GM21619 (cell line): ENCODE results near the gene MAML3.

Source experiments
- ATAC-seq: cut with Tn5 transposase; IDR thresholded peaks from one replicate; pipeline ENCODE4 v1.9.1; 2021; ENCODE audit not compliant: unreplicated experiment

The MAML3 gene

DNA sequence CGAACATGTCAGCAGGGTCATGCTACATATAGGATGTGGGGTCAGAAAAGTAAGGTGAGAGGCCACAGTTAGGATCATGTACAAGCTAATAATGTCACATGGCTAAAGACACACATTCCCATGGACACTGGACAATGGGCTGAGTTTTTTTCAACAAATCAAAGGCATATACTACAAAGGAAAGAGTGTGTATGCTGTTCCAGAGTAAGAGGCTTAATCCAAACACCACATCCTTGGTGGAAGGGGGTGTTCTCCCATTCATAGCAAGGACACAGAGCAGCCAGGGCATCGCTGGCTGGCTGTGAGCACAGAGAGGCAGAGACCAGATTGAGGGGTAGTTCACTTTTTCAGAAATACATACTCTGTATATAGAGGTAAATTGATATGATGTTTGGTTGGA is 356.7 kb downstream of the MAML3 start:
- no peak for ATAC-seq

DNA sequence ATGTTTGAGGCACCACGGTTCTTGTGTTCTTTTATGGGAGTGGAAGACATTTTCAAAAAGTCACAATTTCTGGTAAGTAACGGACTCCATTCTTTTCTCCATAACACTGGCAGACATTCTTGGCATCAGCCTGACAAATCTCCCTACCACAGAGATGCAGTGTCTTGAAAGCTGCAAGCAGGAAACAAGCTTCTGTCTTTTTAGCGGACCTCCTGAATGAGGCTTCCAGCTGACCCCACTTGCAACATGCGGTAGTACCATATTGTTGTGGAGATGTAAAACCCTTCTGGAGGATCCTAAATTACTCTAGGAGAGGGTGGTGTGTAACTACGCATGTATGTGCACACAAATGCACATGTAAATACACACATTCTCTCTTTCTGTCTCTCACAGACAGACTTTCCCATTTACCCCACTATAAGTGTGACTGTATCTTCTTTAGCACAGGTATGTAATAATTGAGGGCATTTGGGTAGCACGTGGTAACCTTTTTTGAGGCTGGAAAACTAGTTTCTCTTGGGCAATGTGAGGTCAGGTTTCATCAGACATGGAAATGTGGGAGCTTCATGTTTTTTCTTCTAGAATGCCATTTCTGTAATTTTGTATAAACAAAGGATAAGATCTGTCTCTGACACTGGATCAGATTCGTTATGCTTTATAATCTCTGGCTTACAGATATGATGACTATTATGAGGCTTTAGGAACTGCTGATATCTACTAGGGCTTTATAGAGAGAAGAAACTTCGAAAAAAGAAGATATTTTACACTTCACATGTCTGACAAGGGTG is 358.3 kb downstream of the MAML3 start:
- ATAC-seq = no peak

DNA sequence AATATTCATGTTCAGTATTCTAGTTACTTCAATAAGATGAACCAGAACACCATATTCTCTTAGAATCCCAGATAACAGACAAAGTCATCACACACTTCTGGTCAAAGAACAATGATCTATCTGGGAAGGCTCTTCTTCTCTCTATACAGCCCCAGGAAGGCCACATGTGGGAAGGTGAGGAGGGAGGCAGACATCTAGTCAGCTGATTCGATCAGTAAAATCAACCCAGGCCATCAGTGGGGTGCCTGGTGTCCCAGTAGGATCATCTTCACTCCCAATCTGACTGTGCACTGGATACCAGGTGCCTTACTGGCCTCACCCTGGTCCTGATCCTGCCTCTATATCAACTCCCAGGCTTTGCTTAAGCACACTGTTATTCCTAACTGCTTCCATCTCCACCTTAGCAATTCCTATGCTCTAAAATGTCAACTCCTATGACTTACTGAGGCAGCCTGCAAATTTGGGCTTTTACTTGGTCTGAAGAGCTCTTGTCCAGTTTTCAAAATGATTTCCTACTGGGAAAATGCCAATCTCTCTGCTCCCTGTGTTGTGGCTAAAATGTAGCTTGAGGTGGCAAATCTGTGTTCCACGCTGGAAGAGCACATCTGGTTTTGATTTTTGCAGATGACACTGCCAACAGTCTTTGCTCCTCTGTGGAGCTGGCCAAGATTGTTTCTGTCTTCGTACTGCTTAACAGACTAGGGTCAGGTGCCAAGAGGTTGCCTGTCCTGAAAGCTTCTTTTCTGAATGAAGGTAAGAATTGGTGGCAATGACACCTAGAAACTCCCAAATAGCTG is 359.6 kb downstream of the MAML3 start:
- ATAC-seq = no peak

- ATAC-seq = no peak
Observed at GRCh38 chr4:139791681-139792080, 362.3 kb downstream of the MAML3 start.

GRCh38 chr4:139790291-139790690 is 363.7 kb downstream of the MAML3 start:
- ATAC-seq = no peak

GRCh38 chr4:139789096-139789654 is 364.8 kb downstream of the MAML3 start:
- ATAC-seq = no peak

GRCh38 chr4:139786494-139787354 is 367.3 kb downstream of the MAML3 start:
- no peak for ATAC-seq

DNA sequence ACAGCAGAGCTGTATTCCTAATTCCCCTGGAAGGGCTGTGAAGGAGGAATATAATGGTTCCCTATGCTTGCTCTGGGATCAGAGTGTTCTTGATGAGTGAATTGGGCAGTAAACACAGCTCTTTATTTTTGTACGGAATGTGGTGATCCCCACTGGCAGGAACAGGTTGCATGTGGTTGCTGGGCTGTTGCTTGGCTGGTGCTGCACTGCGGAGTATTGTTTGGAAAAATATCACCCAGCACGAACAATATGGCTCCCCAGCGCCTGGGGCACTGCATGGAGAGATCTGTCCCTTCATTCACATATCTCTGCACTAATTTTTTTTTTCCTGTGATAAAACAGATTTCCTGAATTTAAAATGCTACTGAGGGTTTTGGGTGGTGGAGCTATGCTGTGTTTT is 368.6 kb downstream of the MAML3 start:
- no peak for ATAC-seq

DNA sequence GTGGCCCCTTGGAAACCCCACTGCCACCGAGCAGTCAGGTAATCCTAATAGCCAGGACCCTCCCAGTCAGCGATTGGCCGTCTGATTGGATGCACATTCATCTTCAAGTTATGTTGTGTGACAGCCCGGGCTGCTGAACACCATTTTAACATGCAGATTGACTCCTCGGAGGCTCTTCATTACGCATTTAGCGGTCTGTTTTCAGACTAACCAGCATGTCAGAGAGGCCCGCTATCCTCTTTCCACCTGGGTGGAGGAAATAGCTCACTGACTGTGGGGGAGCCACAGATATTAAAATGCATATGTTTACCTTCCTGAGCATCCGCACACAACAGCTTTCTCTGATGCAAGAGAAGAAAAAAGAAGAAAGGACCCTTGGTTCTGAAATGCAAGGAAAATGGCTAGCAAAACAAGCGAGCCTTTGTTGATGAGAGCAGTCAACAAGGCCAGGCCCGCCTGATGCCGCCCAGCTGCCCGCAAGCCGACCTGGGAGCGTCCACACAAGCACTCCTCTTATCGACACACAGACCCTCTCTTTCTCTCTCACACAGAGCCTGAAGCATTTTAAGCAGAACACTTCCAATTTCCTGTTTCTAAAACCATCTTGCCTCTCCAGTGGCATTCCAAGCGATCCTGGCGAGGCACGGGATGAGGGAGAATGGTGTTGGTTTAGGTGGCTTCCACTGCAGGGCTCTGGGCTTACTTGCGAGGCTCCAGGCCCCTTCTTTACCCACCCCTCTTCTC is 370.1 kb downstream of the MAML3 start:
- ATAC-seq = no peak

- ATAC-seq = no peak
Observed at GRCh38 chr4:139782926-139783522, 371.0 kb downstream of the MAML3 start.

DNA sequence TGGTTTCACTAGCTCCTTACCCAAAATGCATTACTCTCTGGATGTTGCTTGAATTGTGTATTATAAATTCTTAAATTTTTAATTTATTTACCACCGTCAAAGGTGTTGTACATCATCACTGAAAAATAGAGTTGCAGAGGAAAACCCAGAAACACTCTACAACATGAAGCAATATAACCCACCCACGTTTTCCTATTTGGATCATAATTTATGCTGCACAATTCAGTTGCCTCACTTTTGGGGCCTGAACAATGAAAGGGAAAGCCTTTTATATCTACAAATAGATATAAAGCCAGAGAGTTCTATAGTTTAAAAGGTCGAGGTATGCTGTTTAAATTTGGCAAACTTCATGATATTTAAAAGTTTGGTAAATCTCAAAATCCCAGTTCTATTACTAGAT is 372.9 kb downstream of the MAML3 start:
- ATAC-seq = no peak

- no peak for ATAC-seq
Observed at GRCh38 chr4:139779691-139780090, 374.3 kb downstream of the MAML3 start.

DNA sequence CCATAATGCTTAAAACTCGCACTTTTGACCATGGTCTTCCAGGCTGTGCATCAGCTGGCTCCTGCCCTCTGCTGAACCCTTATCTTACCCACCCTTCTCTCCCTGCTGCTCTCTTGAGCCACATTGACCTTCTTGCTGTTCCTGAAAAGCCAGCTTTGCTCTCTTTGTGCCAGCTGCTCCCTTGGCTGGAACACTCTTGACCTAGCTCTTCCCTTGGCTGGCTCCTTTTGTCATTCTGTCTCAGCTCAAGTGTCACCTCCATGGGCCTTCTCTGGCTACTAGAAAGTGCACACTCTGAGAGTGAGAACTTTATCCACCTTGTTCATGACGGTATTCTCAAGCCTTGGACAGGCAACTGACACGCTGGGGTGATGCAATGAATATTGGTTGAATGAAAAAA is 376.2 kb downstream of the MAML3 start:
- no peak for ATAC-seq

DNA sequence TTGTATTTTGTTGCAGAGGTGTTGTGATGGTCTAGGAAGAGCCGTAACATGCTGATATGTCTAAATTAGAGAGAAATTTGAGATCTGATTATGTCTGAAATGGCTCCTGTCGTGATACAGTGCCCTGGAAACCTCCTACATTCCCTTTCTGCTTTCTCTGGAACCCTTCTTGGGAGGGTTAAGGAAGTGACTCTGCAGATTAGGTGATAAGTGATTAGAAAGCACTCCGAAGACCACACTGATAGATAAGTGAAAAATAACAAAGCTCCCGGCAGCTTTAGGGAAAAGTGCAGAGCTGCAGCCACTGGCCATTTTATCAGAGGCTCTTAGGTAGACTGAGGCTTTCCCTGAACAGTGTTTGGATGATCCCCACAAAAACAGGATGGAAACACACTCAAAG is 377.7 kb downstream of the MAML3 start:
- no peak for ATAC-seq

DNA sequence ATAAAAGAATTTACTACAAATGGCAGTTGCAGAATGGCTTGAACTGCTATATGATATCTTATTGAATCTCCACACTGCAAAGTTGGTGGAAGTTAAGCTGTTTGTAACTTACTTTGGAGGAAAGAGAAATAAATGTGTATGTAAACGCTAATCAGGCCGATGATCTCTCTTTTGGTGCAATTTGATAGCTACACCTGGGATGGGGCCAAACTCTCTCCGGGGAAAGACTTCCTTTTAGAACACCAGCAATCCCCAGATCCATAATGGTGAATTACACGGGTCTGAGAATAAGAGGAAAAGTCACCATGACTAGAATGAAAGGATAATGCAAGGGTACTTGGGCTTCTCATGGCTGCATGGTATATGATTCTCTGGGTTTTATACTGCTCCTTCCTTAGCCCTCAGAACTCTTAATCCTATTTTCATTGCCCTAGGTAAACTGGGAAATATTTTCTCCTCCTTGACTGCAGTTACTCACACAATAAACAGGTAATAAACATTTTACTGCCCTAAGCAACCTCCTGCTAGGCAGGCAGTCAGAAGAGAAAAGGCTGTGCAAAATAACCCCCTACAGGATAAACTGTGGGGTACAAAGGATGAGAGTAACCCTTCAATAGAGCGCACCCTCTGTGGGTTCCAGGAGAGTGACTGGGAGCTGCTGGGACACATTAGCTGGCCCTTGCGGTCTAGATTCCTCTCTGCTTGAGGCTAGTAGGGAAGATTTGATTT is 379.1 kb downstream of the MAML3 start:
- no peak for ATAC-seq

DNA sequence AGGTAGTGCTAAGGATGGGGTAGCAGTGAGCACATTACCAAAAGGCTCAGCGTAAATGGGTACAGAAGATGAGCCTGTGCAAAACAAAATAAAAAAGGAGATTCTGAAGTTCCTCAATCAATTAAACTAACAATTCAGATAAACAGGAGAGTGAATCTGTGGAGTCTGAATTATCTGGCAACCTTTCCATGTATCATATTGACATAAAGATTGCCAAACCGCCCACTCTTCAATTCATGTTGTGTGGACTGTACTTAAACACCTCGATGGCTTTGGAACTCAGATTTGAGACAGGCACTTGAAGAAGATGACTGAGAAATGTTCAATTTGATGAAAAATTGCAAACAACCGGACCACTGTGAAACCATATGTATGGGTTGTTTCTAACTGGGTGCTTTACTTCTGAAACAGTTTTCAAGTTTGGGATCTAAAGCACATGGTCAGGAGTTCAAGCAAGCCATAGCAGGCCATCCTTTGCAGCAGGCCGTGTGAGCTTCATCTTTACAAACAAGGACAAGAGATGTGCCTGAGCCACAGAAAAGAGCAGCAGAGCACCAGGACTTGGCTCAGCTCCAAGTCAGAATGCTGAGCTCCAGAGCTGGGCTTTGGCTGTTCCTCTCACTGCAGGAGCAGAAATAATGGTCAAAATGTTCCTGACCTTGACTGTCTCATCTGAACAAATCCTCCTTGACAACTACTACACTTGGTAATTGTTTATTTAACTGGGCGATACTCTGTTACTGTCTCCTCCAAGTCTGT is 380.2 kb downstream of the MAML3 start:
- no peak for ATAC-seq

GRCh38 chr4:139770361-139770760 is 383.6 kb downstream of the MAML3 start:
- ATAC-seq = no peak

GRCh38 chr4:139769364-139769763 is 384.6 kb downstream of the MAML3 start:
- ATAC-seq = no peak

DNA sequence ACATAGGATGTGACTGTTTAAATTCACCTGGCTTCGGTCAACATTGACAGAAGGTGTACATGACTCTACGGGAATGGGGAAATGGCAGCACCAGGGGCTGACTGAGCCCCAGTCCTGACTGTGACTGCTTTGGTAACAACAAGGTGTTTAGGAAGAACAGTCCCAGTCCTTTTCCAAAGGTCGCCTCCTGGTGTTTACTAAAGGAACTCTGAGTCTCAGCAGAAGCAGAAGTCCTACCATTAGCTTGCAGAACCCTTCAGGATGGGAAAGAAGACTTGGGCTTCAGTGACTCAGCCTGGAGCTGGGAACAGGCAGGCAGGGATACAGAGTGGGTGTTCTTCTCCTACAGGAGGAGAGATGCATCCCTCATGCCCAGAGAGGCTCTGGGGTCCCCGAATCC is 385.1 kb downstream of the MAML3 start:
- no peak for ATAC-seq
